ENCODE results near the gene TMPRSS11E. TPM values are rescaled to one million over a fixed set of nuclear protein-coding genes. Genes with fewer than 3 reads are reported as not detected.
"Not testable (repeated sequence)": the region's sequence is repeated elsewhere in the genome, so short reads cannot be mapped to it uniquely, and the experiment has no call there.

The TMPRSS11E gene
- total and polyA plus RNA-seq, 7 donors, result 0.09 TPM; not detected in 6

DNA sequence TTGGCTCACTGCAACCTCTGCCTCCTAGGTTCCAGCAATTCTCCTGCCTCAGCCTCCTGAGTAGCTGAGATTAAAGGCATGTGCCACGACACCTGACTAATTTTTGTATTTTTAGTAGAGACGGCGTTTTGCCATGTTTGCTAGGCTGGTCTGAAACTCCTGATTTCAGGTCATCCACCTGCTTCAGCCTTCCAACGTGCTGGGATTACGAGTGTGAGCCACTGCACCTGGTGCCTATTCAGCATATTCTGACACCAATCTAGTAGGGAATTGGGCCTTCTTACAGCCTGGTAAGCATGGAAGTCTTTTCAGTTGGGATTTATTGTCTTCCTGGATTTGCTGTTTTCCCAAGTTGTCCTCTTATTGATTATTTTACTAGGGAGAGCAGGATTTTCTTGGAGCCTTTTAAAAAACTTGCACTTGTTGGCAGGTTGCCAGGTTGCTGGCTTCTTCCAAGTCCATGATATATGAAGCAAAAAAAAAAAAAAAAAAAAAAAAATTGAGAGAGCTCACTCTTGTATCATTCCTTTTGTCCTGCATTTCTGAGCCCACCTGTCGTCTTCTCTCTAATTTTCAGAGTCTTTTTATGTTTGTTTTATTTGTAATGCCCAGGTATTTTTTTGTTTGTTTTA, 43.7 kb downstream of the TMPRSS11E start:
- no peak for TF ChIP-seq CTCF (IDR thresholded peaks at IDR 0.05)
- TF ChIP-seq POLR2A (IDR thresholded peaks at IDR 0.05), result no peak
- no peak for TF ChIP-seq POLR2AphosphoS5 (IDR thresholded peaks at IDR 0.05)
- no peak for TF ChIP-seq EP300 (IDR thresholded peaks at IDR 0.05)
- H3K9me3 ChIP-seq, result no peaks in the 10 kb centered on the region
- no peak overlapping the region for H3K4me3 ChIP-seq
- DNase-seq, result no peak
- H3K27ac ChIP-seq, result no peak overlapping the region
- no peaks in the 10 kb centered on the region for H3K4me1 ChIP-seq
- intact Hi-C loops (cut with DNase I), result no loop called here
- no peaks in the 10 kb centered on the region for H3K36me3 ChIP-seq
- 93 to 94% methylated on average over 6 of the region's 6 CpGs for WGBS, 2 donors
- H3K27me3 ChIP-seq, result no peaks in the 10 kb centered on the region

DNA sequence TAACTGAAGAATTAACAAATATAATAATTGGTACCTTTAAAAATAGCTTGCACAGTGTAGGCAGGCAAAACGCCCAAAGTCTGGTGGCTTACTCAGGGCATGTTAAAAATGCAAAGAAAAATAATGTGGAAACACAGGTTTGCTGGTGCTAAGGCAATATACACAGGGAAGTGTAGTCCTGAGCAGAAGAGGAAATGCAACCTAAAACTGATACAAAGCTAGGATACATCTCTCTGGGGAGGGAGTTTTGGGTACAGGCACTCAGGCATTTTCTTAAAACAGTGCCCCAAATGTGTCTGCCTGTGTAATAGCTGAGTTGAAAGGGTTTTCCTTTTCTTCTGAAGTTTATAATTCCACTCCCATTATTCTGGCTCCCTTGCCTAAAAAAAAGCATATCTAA, 47.4 kb downstream of the TMPRSS11E start:
- no peaks in the 10 kb centered on the region for H3K9me3 ChIP-seq
- no peak overlapping the region for H3K27ac ChIP-seq
- WGBS, 2 donors, result 22 to 57% methylated on average over 1 of the region's 1 CpG
- intact Hi-C loops (cut with DNase I), result no loop called here
- no peak for TF ChIP-seq EP300 (IDR thresholded peaks at IDR 0.05)
- no peak for TF ChIP-seq POLR2AphosphoS5 (IDR thresholded peaks at IDR 0.05)
- TF ChIP-seq CTCF (IDR thresholded peaks at IDR 0.05), result no peak
- TF ChIP-seq POLR2A (IDR thresholded peaks at IDR 0.05), result no peak
- no peak for DNase-seq
- H3K27me3 ChIP-seq, result no peaks in the 10 kb centered on the region
- no peaks in the 10 kb centered on the region for H3K4me1 ChIP-seq
- H3K4me3 ChIP-seq, result no peak overlapping the region
- no peaks in the 10 kb centered on the region for H3K36me3 ChIP-seq

GRCh38 chr4:68498413-68499007, 51.2 kb downstream of the TMPRSS11E start:
- Histone ChIP-seq H3K4me1 (no peaks in the 10 kb centered on the region), H3K27me3 (no peaks in the 10 kb centered on the region), H3K9me3 (no peaks in the 10 kb centered on the region), H3K36me3 (no peaks in the 10 kb centered on the region), H3K27ac (no peak overlapping the region), H3K4me3 (no peak overlapping the region)
- TF ChIP-seq POLR2AphosphoS5 (IDR thresholded peaks at IDR 0.05) (no peak), CTCF (IDR thresholded peaks at IDR 0.05) (peak; percentile 14 to 84 (median 54))
- no peak for DNase-seq
- intact Hi-C loops (cut with DNase I), result loop anchor here (1.0 kb wide), 1 partner anchor 672 kb away; no protein-coding TSS in a partner anchor
- 7 to 18% methylated on average over 5 of the region's 5 CpGs for WGBS, 2 donors

DNA sequence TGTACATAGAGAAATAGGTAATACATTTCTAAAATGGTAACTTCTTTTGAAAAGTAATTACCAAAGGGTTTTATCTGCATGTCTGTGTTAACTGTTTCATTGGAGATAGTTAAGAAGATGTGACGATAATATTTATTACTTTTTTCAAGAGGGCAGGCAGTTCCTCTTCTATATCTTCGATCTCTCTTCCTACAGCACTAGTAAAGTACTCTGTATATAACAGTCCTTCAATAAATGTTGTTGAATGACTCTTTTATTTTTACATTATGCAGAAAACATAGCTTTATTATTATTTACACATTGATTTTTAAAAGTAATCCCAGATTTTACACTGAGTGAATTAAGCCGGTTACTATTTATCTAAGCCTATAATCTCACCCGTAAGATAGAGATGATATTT, 51.8 kb downstream of the TMPRSS11E start:
- H3K4me1 ChIP-seq, result no peaks in the 10 kb centered on the region
- no peaks in the 10 kb centered on the region for H3K9me3 ChIP-seq
- WGBS, 2 donors, result 13 to 46% methylated on average over 4 of the region's 4 CpGs
- intact Hi-C loops (cut with DNase I), result no loop called here
- no peaks in the 10 kb centered on the region for H3K27me3 ChIP-seq
- no peak for DNase-seq
- no peak overlapping the region for H3K4me3 ChIP-seq
- no peak for TF ChIP-seq CTCF (IDR thresholded peaks at IDR 0.05)
- TF ChIP-seq POLR2A (IDR thresholded peaks at IDR 0.05), result no peak
- no peak for TF ChIP-seq EP300 (IDR thresholded peaks at IDR 0.05)
- TF ChIP-seq POLR2AphosphoS5 (IDR thresholded peaks at IDR 0.05), result no peak
- H3K36me3 ChIP-seq, result no peaks in the 10 kb centered on the region
- no peak overlapping the region for H3K27ac ChIP-seq

- 91 to 94% methylated on average over 4 of the region's 4 CpGs for WGBS, 2 donors
Observed at GRCh38 chr4:68503462-68503861, 56.2 kb downstream of the TMPRSS11E start.

GRCh38 chr4:68504836-68505235, 57.6 kb downstream of the TMPRSS11E start:
- not testable (repeated sequence) for DNase-seq, H3K27me3 ChIP-seq, H3K36me3 ChIP-seq, H3K27ac ChIP-seq, H3K4me3 ChIP-seq, H3K4me1 ChIP-seq, H3K9me3 ChIP-seq
- intact Hi-C loops (cut with DNase I), result loop anchor here (5.0 kb wide), 1 partner anchor 122 kb away; no protein-coding TSS in a partner anchor
- WGBS, 2 donors, result 91 to 95% methylated on average over 4 of the region's 4 CpGs

More at GRCh38 chr4:68503462-68503861, 56.2 kb downstream of the TMPRSS11E start:
- H3K27me3 ChIP-seq; H3K36me3 ChIP-seq; H3K9me3 ChIP-seq; DNase-seq; H3K27ac ChIP-seq; H3K4me1 ChIP-seq; intact Hi-C loops (cut with DNase I); H3K4me3 ChIP-seq: not testable (repeated sequence)

GRCh38 chr4:68505452-68505851, 58.2 kb downstream of the TMPRSS11E start:
- 86 to 93% methylated on average over 1 of the region's 1 CpG for WGBS, 2 donors
- intact Hi-C loops (cut with DNase I), result loop anchor here (5.0 kb wide), 1 partner anchor 122 kb away; no protein-coding TSS in a partner anchor
- not testable (repeated sequence) for H3K4me1 ChIP-seq

More at GRCh38 chr4:68505452-68505851, 58.2 kb downstream of the TMPRSS11E start:
- not testable (repeated sequence) for H3K9me3 ChIP-seq, DNase-seq, H3K36me3 ChIP-seq, H3K27me3 ChIP-seq, H3K4me3 ChIP-seq, H3K27ac ChIP-seq

Data from sigmoid colon (tissue), 7 donors.